ENCODE data around the gene FARS2. TPM values are rescaled to one million over a fixed set of nuclear protein-coding genes. Genes with fewer than 3 reads are reported as not detected.

Gene FARS2
- total RNA-seq, 1 donor from 2014 or later, result 19.9 TPM

GRCh38 chr6:5481033-5481432, 219.7 kb downstream of the FARS2 start:
- Mint-ChIP-seq H3K4me3 (no peak overlapping the region), H3K27ac (no peak overlapping the region), H3K4me1 (no peaks in the 10 kb centered on the region), H3K36me3 (no peaks in the 10 kb centered on the region), H3K27me3 (ENCODE audit: low read depth) (no peaks in the 10 kb centered on the region), H3K9me3 (no peaks in the 10 kb centered on the region)
- DNase-seq (ENCODE audit: low spot score in 2 of 2, unreplicated experiment in 2 of 2), result no peak
- no peak for TF ChIP-seq CTCF (IDR thresholded peaks at IDR 0.05; ENCODE audit: unreplicated experiment)

GRCh38 chr6:5481750-5482149, 220.4 kb downstream of the FARS2 start:
- DNase-seq (ENCODE audit: low spot score in 2 of 2, unreplicated experiment in 2 of 2), result no peak
- Mint-ChIP-seq H3K4me3 (no peak overlapping the region), H3K9me3 (no peaks in the 10 kb centered on the region), H3K27me3 (ENCODE audit: low read depth) (no peaks in the 10 kb centered on the region), H3K36me3 (no peaks in the 10 kb centered on the region), H3K4me1 (no peaks in the 10 kb centered on the region), H3K27ac (no peak overlapping the region)
- no peak for TF ChIP-seq CTCF (IDR thresholded peaks at IDR 0.05; ENCODE audit: unreplicated experiment)

- no peaks in the 10 kb centered on the region for H3K27me3 Mint-ChIP-seq (ENCODE audit: low read depth)
- no peaks in the 10 kb centered on the region for H3K4me1 Mint-ChIP-seq
- H3K9me3 Mint-ChIP-seq, result no peaks in the 10 kb centered on the region
- H3K27ac Mint-ChIP-seq, result no peak overlapping the region
- H3K36me3 Mint-ChIP-seq, result no peaks in the 10 kb centered on the region
- no peak for DNase-seq (ENCODE audit: low spot score in 2 of 2, unreplicated experiment in 2 of 2)
- TF ChIP-seq CTCF (IDR thresholded peaks at IDR 0.05; ENCODE audit: unreplicated experiment), result no peak
- no peak overlapping the region for H3K4me3 Mint-ChIP-seq
These were observed 221.3 kb downstream of the FARS2 start for GRCh38 chr6:5482619-5483018.

GRCh38 chr6:5484692-5485091, 223.4 kb downstream of the FARS2 start:
- no peaks in the 10 kb centered on the region for H3K4me1 Mint-ChIP-seq
- no peaks in the 10 kb centered on the region for H3K9me3 Mint-ChIP-seq
- DNase-seq (ENCODE audit: low spot score in 2 of 2, unreplicated experiment in 2 of 2), result no peak
- no peak overlapping the region for H3K27ac Mint-ChIP-seq
- no peak overlapping the region for H3K4me3 Mint-ChIP-seq
- TF ChIP-seq CTCF (IDR thresholded peaks at IDR 0.05; ENCODE audit: unreplicated experiment), result no peak
- no peaks in the 10 kb centered on the region for H3K27me3 Mint-ChIP-seq (ENCODE audit: low read depth)
- H3K36me3 Mint-ChIP-seq, result peaks cover 2% of the 10 kb centered on the region

GRCh38 chr6:5486214-5486613, 224.9 kb downstream of the FARS2 start:
- no peaks in the 10 kb centered on the region for H3K4me1 Mint-ChIP-seq
- no peaks in the 10 kb centered on the region for H3K27me3 Mint-ChIP-seq (ENCODE audit: low read depth)

More at GRCh38 chr6:5486214-5486613, 224.9 kb downstream of the FARS2 start:
- no peak overlapping the region for H3K27ac Mint-ChIP-seq
- H3K4me3 Mint-ChIP-seq, result no peak overlapping the region
- no peak for TF ChIP-seq CTCF (IDR thresholded peaks at IDR 0.05; ENCODE audit: unreplicated experiment)
- H3K36me3 Mint-ChIP-seq, result peaks cover 2% of the 10 kb centered on the region
- no peaks in the 10 kb centered on the region for H3K9me3 Mint-ChIP-seq
- DNase-seq (ENCODE audit: low spot score in 2 of 2, unreplicated experiment in 2 of 2), result no peak

All from mesothelial cell of epicardium (in vitro differentiated cells).